GM19397 (cell line): ENCODE results near the gene ECM2.

ENCODE experiments used
- ATAC-seq: cut with Tn5 transposase; IDR thresholded peaks from one replicate; pipeline ENCODE4 v1.9.1; 2021; ENCODE audit warnings: mild to moderate bottlenecking, moderate library complexity; ENCODE audit not compliant: unreplicated experiment

ECM2 gene

GRCh38 chr9:92468206-92468605, 67.6 kb downstream of the ECM2 start:
- no peak for ATAC-seq

DNA sequence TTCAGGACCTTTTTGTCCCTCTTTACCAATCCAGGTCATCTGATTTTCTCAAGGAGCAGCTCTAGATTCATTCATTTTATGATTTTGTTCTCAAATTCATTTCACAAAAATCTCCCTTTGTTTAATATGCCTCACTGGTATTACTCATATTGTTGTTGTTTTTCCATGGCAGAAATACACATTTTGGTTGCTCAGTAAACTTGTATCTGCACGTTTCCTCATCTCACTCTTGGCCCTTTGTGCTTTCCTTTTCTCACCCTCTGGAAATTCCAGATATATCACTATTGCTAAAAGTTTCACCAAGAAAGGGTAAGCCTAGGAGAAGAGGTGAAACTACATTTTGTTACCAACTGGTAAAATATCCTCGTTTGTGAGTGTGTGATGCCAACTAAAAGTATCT, 68.3 kb downstream of the ECM2 start:
- no peak for ATAC-seq

GRCh38 chr9:92467041-92467440, 68.7 kb downstream of the ECM2 start:
- no peak for ATAC-seq

GRCh38 chr9:92463984-92464383, 71.8 kb downstream of the ECM2 start:
- ATAC-seq: no peak

DNA sequence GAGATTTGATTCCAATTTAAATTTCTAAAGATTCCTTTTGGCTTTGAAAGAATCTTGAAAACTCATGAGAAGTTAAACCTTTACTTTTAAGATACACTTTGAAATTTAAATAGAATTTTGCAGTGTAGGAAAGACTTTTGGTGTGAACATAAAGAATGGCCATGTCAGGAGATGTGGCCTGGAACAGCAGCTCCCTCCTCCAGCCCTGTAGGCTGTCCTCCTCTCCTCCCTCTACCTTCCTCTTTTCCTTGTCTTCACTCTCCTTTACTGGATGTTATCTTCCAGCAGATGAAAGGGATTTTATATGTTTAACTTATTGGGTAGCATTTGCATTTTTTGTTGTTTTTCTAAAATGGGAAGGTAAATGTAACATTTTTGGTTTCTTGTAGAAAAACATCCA, 72.4 kb downstream of the ECM2 start:
- ATAC-seq: no peak

GRCh38 chr9:92457576-92457975, 78.2 kb downstream of the ECM2 start:
- ATAC-seq: no peak

GRCh38 chr9:92455217-92455616, 80.6 kb downstream of the ECM2 start:
- no peak for ATAC-seq

DNA sequence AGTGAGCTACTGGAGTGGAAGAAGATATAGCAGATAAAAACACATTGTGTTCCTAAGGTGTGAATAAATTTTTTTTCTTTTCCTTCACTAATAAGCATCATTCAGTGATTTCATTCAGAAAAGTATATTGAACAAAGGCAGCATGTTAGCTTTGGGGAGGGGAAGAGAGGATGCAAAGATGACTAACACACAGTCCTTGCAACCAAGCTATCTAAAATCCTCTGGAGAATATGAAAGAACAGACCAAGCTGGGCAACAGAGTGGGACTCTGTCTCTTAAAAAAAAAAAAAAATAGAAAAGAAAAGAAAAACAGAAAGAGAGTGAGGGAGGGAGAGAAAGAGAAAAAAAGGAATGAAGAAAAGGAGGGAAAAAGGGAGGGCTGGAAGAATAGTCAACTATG, 89.3 kb downstream of the ECM2 start:
- no peak for ATAC-seq
